Gastroesophageal sphincter (tissue), 4 donors: ENCODE measurements around the gene MCAM. TPM values are rescaled to one million over a fixed set of nuclear protein-coding genes. Genes with fewer than 3 reads are reported as not detected.

Experiments used
- ATAC-seq: fragments of 150-250 bp; one replicate; pipeline ENCODE4 v1.9.1; 2016; ENCODE audit warnings: mild to moderate bottlenecking, moderate library complexity
- H3K27ac ChIP-seq, 4 donors: fragments of 200-600 bp; sonication (generic) in 3 of 4; 1 replicate in 3 of 4; 2 replicates in 1 of 4; pipeline ENCODE4 v1.5.1; 2016 to 2019
- H3K27me3 ChIP-seq: fragments of 200-600 bp; sonication (generic); one replicate; pipeline ENCODE4 v1.5.1; 2019
- H3K36me3 ChIP-seq, 2 donors: fragments of 200-600 bp; sonication (generic); one replicate each; pipeline ENCODE4 v1.5.1; 2019; ENCODE audit warnings: control low read depth in 1 of 2
- H3K4me1 ChIP-seq, 3 donors: fragments of 200-600 bp; sonication (generic); 1 replicate in 2 of 3; 2 replicates in 1 of 3; pipeline ENCODE4 v1.5.1; 2016 to 2019; ENCODE audit warnings: control low read depth in 2 of 3
- H3K4me3 ChIP-seq, 2 donors: fragments of 200-600 bp; sonication (generic); one replicate each; pipeline ENCODE4 v1.5.1; 2019; ENCODE audit warnings: mild to moderate bottlenecking in 1 of 2, moderate library complexity in 1 of 2
- H3K9me3 ChIP-seq, 3 donors: fragments of 200-600 bp; sonication (generic); one replicate each; pipeline ENCODE4 v1.5.1; 2017 to 2019; ENCODE audit warnings: control low read depth in 2 of 3
- CTCF ChIP-seq, 4 experiments: fragments of 200-600 bp in 2 of 4; fragments of 450-650 bp in 2 of 4; sonication (generic) in 1 of 4; IDR thresholded peaks; one replicate each; pipeline ENCODE4 v1.5.1; 2017 to 2019; ENCODE audit warnings: antibody characterized with exemption in 4 of 4, mild to moderate bottlenecking in 2 of 4, moderate library complexity in 2 of 4
- EP300 ChIP-seq: sonication (generic); formaldehyde crosslinking; IDR thresholded peaks from one replicate; pipeline ENCODE4 v1.6.1; 2017; ENCODE audit warnings: antibody characterized with exemption, mild to moderate bottlenecking
- POLR2A ChIP-seq, 2 donors: fragments of 450-650 bp; IDR thresholded peaks; one replicate each; pipeline ENCODE4 v1.6.1; 2017; ENCODE audit warnings: antibody characterized with exemption in 2 of 2, mild to moderate bottlenecking in 2 of 2, moderate library complexity in 1 of 2
- POLR2AphosphoS5 ChIP-seq: sonication (generic); formaldehyde crosslinking; IDR thresholded peaks from one replicate; pipeline ENCODE4 v1.6.1; 2017; ENCODE audit warnings: antibody characterized with exemption
- WGBS, 2 donors: methylation state at CpG; one replicate each; pipeline ENCODE4 v1.1.5; 2018; ENCODE audit warnings: low coverage in 1 of 2; 5-methylcytosine and 5-hydroxymethylcytosine counted together
- total RNA-seq, 4 donors: library from RNA; depleted of rRNA; stranded (reverse); fragments of >200 nt; gene quantifications; one replicate each; pipeline ENCODE4 v1.1.0, GENCODE V29; 2016

Gene MCAM
- total RNA-seq, 4 donors from 2014 or later, result 702 to 1,904 (median 1,177) TPM

GRCh38 chr11:119352857-119353260 lies 35.9 kb upstream of the MCAM start:
- H3K27ac ChIP-seq, result peak overlapping the region in 3 of 4 donors; percentile 53 to 86 (median 61)
- WGBS, 2 donors, result 22 to 24% methylated on average over 4 of the region's 4 CpGs

GRCh38 chr11:119351232-119351631 lies 34.3 kb upstream of the MCAM start:
- peaks cover 0 to 4% of the 10 kb centered on the region in 2 donors for H3K36me3 ChIP-seq
- no peak overlapping the region for H3K27ac ChIP-seq
- no peak for ATAC-seq
- H3K9me3 ChIP-seq, result no peaks in the 10 kb centered on the region
- peaks cover 0 to 33% (median 6%) of the 10 kb centered on the region in 3 donors for H3K4me1 ChIP-seq
- H3K4me3 ChIP-seq, result no peak overlapping the region
- H3K27me3 ChIP-seq, result no peaks in the 10 kb centered on the region
- no peak for TF ChIP-seq POLR2AphosphoS5
- TF ChIP-seq EP300, result no peak
- no peak for TF ChIP-seq POLR2A (IDR thresholded peaks at IDR 0.05)
- no peak for TF ChIP-seq CTCF (IDR thresholded peaks at IDR 0.05)
- WGBS, 2 donors, result 100% methylated on average over 1 of the region's 2 CpGs; no CpG with 5 or more reads in 1 of the 2 donors

More at GRCh38 chr11:119352857-119353260, 35.9 kb upstream of the MCAM start:
- peaks cover 0 to 13% of the 10 kb centered on the region in 2 donors for H3K36me3 ChIP-seq
- no peaks in the 10 kb centered on the region for H3K27me3 ChIP-seq
- ATAC-seq, result peak; percentile 23
- TF ChIP-seq POLR2A (IDR thresholded peaks at IDR 0.05) (no peak), POLR2AphosphoS5 (no peak), CTCF (IDR thresholded peaks at IDR 0.05) (no peak), EP300 (no peak)
- H3K4me3 ChIP-seq, result no peak overlapping the region
- H3K4me1 ChIP-seq, result peaks cover 0 to 46% (median 6%) of the 10 kb centered on the region in 3 donors
- no peaks in the 10 kb centered on the region for H3K9me3 ChIP-seq

- H3K27me3 ChIP-seq, result no peaks in the 10 kb centered on the region
- TF ChIP-seq EP300 (no peak), CTCF (IDR thresholded peaks at IDR 0.05) (no peak), POLR2AphosphoS5 (no peak), POLR2A (IDR thresholded peaks at IDR 0.05) (no peak)
- H3K9me3 ChIP-seq, result no peaks in the 10 kb centered on the region
- ATAC-seq, result no peak
- 93 to 100% methylated on average over 1 to 3 of the region's 6 CpGs for WGBS, 2 donors
- no peak overlapping the region for H3K4me3 ChIP-seq
- H3K36me3 ChIP-seq, result peaks cover 0 to 2% of the 10 kb centered on the region in 2 donors
- peaks cover 0 to 23% (median 6%) of the 10 kb centered on the region in 3 donors for H3K4me1 ChIP-seq
- H3K27ac ChIP-seq, result no peak overlapping the region
These were observed 33.4 kb upstream of the MCAM start for GRCh38 chr11:119350302-119350701.

- no peaks in the 10 kb centered on the region for H3K36me3 ChIP-seq
- H3K27me3 ChIP-seq, result no peaks in the 10 kb centered on the region
- H3K4me3 ChIP-seq, result no peak overlapping the region
- no peak for ATAC-seq
- 72% methylated on average over 11 of the region's 16 CpGs; no CpG with 5 or more reads in 1 of the 2 donors for WGBS, 2 donors
- H3K4me1 ChIP-seq, result peaks cover 0 to 16% (median 4%) of the 10 kb centered on the region in 3 donors
- no peaks in the 10 kb centered on the region for H3K9me3 ChIP-seq
- peak overlapping the region in 1 of 4 donors; percentile 15 for H3K27ac ChIP-seq
- no peak for TF ChIP-seq CTCF (IDR thresholded peaks at IDR 0.05)
These were observed 31.1 kb upstream of the MCAM start for GRCh38 chr11:119347940-119348605.

- no peaks in the 10 kb centered on the region for H3K36me3 ChIP-seq
- no peak overlapping the region for H3K4me3 ChIP-seq
- ATAC-seq, result peak; percentile 68
- H3K27me3 ChIP-seq, result no peaks in the 10 kb centered on the region
- peaks cover 0 to 8% (median 0%) of the 10 kb centered on the region in 3 donors for H3K4me1 ChIP-seq
- WGBS, 2 donors, result 80% methylated on average over 2 of the region's 2 CpGs; no CpG with 5 or more reads in 1 of the 2 donors
- no peaks in the 10 kb centered on the region for H3K9me3 ChIP-seq
- TF ChIP-seq EP300, result no peak
- no peak for TF ChIP-seq POLR2A (IDR thresholded peaks at IDR 0.05)
- no peak for TF ChIP-seq POLR2AphosphoS5
- TF ChIP-seq CTCF (IDR thresholded peaks at IDR 0.05), result no peak
- H3K27ac ChIP-seq, result peak overlapping the region in 1 of 4 donors; percentile 15
These were observed 30.3 kb upstream of the MCAM start for GRCh38 chr11:119347242-119347641.
